Progenitor cell of endocrine pancreas (in vitro differentiated cells): ENCODE data around the gene H1-8. TPM values are rescaled to one million over a fixed set of nuclear protein-coding genes. Genes with fewer than 3 reads are reported as not detected.

ENCODE experiments used
- DNase-seq: peaks from one replicate; pipeline ENCODE4 v3.0.0; 2021; ENCODE audit warnings: low spot score; ENCODE audit not compliant: unreplicated experiment
- H3K27ac Mint-ChIP-seq: 2 replicates; pipeline ENCODE4 v1.8.0; 2021; ENCODE audit warnings: mild to moderate bottlenecking, moderate library complexity, mixed read lengths
- H3K27me3 Mint-ChIP-seq: 2 replicates; pipeline ENCODE4 v1.8.0; 2021; ENCODE audit warnings: mixed read lengths
- H3K36me3 Mint-ChIP-seq: 2 replicates; pipeline ENCODE4 v1.8.0; 2022; ENCODE audit warnings: mixed read lengths; ENCODE audit not compliant: insufficient read depth
- H3K4me1 Mint-ChIP-seq: 2 replicates; pipeline ENCODE4 v1.8.0; 2021; ENCODE audit warnings: low read depth, mixed read lengths
- H3K4me3 Mint-ChIP-seq: 2 replicates; pipeline ENCODE4 v1.8.0; 2021; ENCODE audit warnings: low read depth, mild to moderate bottlenecking, moderate library complexity, mixed read lengths
- H3K9me3 Mint-ChIP-seq: 2 replicates; pipeline ENCODE4 v1.8.0; 2021; ENCODE audit warnings: low read depth, mixed read lengths
- CTCF ChIP-seq: fragments of 200-600 bp; sonication (generic); IDR thresholded peaks from one replicate; pipeline ENCODE4 v1.5.0; 2021; ENCODE audit warnings: antibody characterized with exemption, mild to moderate bottlenecking; ENCODE audit not compliant: unreplicated experiment
- total RNA-seq: library from RNA; stranded (reverse); gene quantifications from 2 replicates; pipeline ENCODE4 v1.2.1, GENCODE V29; 2021

The H1-8 gene
- total RNA-seq, 1 donor from 2014 or later = not detected

- Mint-ChIP-seq H3K36me3 (no peaks in the 10 kb centered on the region), H3K27me3 (no peaks in the 10 kb centered on the region), H3K9me3 (no peaks in the 10 kb centered on the region), H3K4me3 (no peak overlapping the region), H3K4me1 (no peaks in the 10 kb centered on the region), H3K27ac (no peak overlapping the region)
- no peak for DNase-seq
- TF ChIP-seq CTCF = no peak
These were observed 40.3 kb downstream of the H1-8 start for GRCh38 chr3:129583289-129583688.

DNA sequence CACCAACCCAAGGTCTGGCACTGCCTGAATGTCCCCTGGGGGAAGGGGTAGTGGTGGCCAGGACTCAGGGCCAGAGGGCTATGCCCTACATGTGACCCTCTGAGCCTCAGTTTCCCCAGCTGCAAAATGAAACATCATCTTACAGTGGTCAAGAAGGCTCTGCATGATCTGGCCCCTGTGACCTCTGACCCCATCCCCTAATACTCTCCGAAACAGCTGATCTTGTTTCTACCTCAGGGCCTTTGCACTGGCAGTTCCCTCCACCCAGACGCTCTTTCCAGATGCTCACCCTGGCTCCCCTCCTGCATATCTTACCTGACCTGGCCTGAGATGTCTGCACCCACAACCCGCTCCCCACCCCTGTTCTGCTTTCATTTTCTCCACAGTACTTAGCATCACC, 41.7 kb downstream of the H1-8 start:
- Mint-ChIP-seq H3K36me3 (no peaks in the 10 kb centered on the region), H3K27ac (no peak overlapping the region), H3K4me1 (peaks cover 2% of the 10 kb centered on the region), H3K9me3 (no peaks in the 10 kb centered on the region), H3K4me3 (no peak overlapping the region), H3K27me3 (no peaks in the 10 kb centered on the region)
- no peak for TF ChIP-seq CTCF
- no peak for DNase-seq

DNA sequence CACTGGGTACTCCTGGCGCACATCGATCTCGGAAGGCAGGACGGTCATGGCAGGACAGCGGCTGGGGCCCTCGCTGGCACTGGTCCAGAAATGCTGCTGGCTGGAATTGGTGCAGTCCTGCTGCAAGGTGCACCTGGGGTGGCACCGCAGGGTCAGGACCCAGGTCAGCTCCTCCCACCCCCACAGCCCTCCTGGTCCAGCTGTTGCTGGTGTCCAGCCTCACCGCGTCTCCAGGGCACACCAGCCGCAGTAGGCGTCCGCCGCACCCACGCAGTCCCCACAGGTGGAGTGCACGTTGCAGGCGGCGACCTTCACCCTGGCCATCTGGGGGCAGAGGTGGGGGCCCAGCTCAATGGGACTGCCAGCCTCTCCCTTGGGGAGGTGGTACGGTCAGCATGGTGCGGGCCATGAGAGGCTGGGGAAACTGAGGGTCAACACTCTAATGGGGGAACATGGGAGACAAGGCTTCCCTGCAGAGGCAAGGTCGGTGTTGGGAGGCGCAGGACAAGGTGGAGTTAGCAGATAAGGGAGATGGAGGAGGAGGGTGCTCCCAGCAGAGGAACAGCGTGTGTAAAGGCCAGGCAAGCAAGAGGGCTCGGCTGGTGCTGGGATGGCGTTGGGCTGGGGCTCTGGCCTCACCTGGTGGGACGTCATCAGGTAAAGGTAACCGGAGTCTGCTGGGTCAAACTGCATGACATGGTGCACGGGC, 43.1 kb downstream of the H1-8 start:
- no peaks in the 10 kb centered on the region for H3K9me3 Mint-ChIP-seq

GRCh38 chr3:129586746-129587430, 43.9 kb downstream of the H1-8 start:
- peaks cover 2% of the 10 kb centered on the region for H3K27me3 Mint-ChIP-seq
- no peaks in the 10 kb centered on the region for H3K9me3 Mint-ChIP-seq
- H3K4me3 Mint-ChIP-seq = no peak overlapping the region
- peaks cover 7% of the 10 kb centered on the region for H3K4me1 Mint-ChIP-seq
- TF ChIP-seq CTCF = no peak
- no peak for DNase-seq
- no peak overlapping the region for H3K27ac Mint-ChIP-seq
- no peaks in the 10 kb centered on the region for H3K36me3 Mint-ChIP-seq

More for the DNA sequence above, 43.1 kb downstream of the H1-8 start:
- no peak for DNase-seq
- Mint-ChIP-seq H3K4me3 (no peak overlapping the region), H3K27me3 (no peaks in the 10 kb centered on the region), H3K27ac (no peak overlapping the region), H3K36me3 (no peaks in the 10 kb centered on the region), H3K4me1 (peaks cover 3% of the 10 kb centered on the region)
- TF ChIP-seq CTCF = no peak

GRCh38 chr3:129587566-129588210, 44.7 kb downstream of the H1-8 start:
- H3K36me3 Mint-ChIP-seq = no peaks in the 10 kb centered on the region
- H3K4me3 Mint-ChIP-seq = no peak overlapping the region
- H3K27me3 Mint-ChIP-seq = peaks cover 3% of the 10 kb centered on the region
- H3K4me1 Mint-ChIP-seq = peaks cover 10% of the 10 kb centered on the region
- DNase-seq = no peak
- H3K27ac Mint-ChIP-seq = no peak overlapping the region
- no peaks in the 10 kb centered on the region for H3K9me3 Mint-ChIP-seq
- no peak for TF ChIP-seq CTCF
